ENCODE measurements around the gene TOP2A. TPM values are rescaled to one million over a fixed set of nuclear protein-coding genes. Genes with fewer than 3 reads are reported as not detected.

The TOP2A gene
- total RNA-seq, 1 donor from 2014 or later: 41.9 TPM

- no peaks in the 10 kb centered on the region for H3K27me3 Mint-ChIP-seq (ENCODE audit: unreplicated experiment)
- peaks cover 84% of the 10 kb centered on the region for H3K4me1 Mint-ChIP-seq (ENCODE audit: unreplicated experiment)
- peaks cover 54% of the 10 kb centered on the region for H3K36me3 Mint-ChIP-seq (ENCODE audit: unreplicated experiment)
- no peak for DNase-seq (ENCODE audit: extremely low spot score, unreplicated experiment)
- no peaks in the 10 kb centered on the region for H3K9me3 Mint-ChIP-seq (ENCODE audit: unreplicated experiment)
- no peak overlapping the region for H3K4me3 Mint-ChIP-seq (ENCODE audit: unreplicated experiment)
- peak overlapping the region; percentile 89 for H3K27ac Mint-ChIP-seq (ENCODE audit: unreplicated experiment)
- TF ChIP-seq CTCF (IDR thresholded peaks at IDR 0.05): no peak
Measured at GRCh38 chr17:40456396-40456951, 38.8 kb upstream of the TOP2A start.

GRCh38 chr17:40454613-40454995 is 36.9 kb upstream of the TOP2A start:
- TF ChIP-seq CTCF (IDR thresholded peaks at IDR 0.05): no peak
- Mint-ChIP-seq H3K9me3 (ENCODE audit: unreplicated experiment) (no peaks in the 10 kb centered on the region), H3K4me1 (ENCODE audit: unreplicated experiment) (peaks cover 88% of the 10 kb centered on the region), H3K27ac (ENCODE audit: unreplicated experiment) (peak overlapping the region; percentile 35), H3K36me3 (ENCODE audit: unreplicated experiment) (peaks cover 59% of the 10 kb centered on the region), H3K4me3 (ENCODE audit: unreplicated experiment) (no peak overlapping the region), H3K27me3 (ENCODE audit: unreplicated experiment) (no peaks in the 10 kb centered on the region)
- DNase-seq (ENCODE audit: extremely low spot score, unreplicated experiment): no peak

- Mint-ChIP-seq H3K36me3 (ENCODE audit: unreplicated experiment) (peaks cover 57% of the 10 kb centered on the region), H3K27me3 (ENCODE audit: unreplicated experiment) (no peaks in the 10 kb centered on the region), H3K27ac (ENCODE audit: unreplicated experiment) (peak overlapping the region; percentile 35), H3K9me3 (ENCODE audit: unreplicated experiment) (no peaks in the 10 kb centered on the region), H3K4me1 (ENCODE audit: unreplicated experiment) (peaks cover 88% of the 10 kb centered on the region), H3K4me3 (ENCODE audit: unreplicated experiment) (no peak overlapping the region)
- no peak for TF ChIP-seq CTCF (IDR thresholded peaks at IDR 0.05)
- DNase-seq (ENCODE audit: extremely low spot score, unreplicated experiment): no peak
Measured at GRCh38 chr17:40453881-40454612, 36.4 kb upstream of the TOP2A start.

GRCh38 chr17:40452921-40453378 is 35.3 kb upstream of the TOP2A start:
- no peaks in the 10 kb centered on the region for H3K27me3 Mint-ChIP-seq (ENCODE audit: unreplicated experiment)
- H3K36me3 Mint-ChIP-seq (ENCODE audit: unreplicated experiment): peaks cover 59% of the 10 kb centered on the region
- TF ChIP-seq CTCF (IDR thresholded peaks at IDR 0.05): no peak
- peaks cover 88% of the 10 kb centered on the region for H3K4me1 Mint-ChIP-seq (ENCODE audit: unreplicated experiment)
- no peak for DNase-seq (ENCODE audit: extremely low spot score, unreplicated experiment)
- H3K27ac Mint-ChIP-seq (ENCODE audit: unreplicated experiment): peak overlapping the region; percentile 88
- H3K9me3 Mint-ChIP-seq (ENCODE audit: unreplicated experiment): no peaks in the 10 kb centered on the region
- peak overlapping the region; percentile 32 for H3K4me3 Mint-ChIP-seq (ENCODE audit: unreplicated experiment)

GRCh38 chr17:40452216-40452787 is 34.6 kb upstream of the TOP2A start:
- no peaks in the 10 kb centered on the region for H3K9me3 Mint-ChIP-seq (ENCODE audit: unreplicated experiment)
- no peak for TF ChIP-seq CTCF (IDR thresholded peaks at IDR 0.05)
- no peak for DNase-seq (ENCODE audit: extremely low spot score, unreplicated experiment)
- H3K4me1 Mint-ChIP-seq (ENCODE audit: unreplicated experiment): peaks cover 88% of the 10 kb centered on the region
- H3K27me3 Mint-ChIP-seq (ENCODE audit: unreplicated experiment): no peaks in the 10 kb centered on the region
- peak overlapping the region; percentile 63 for H3K4me3 Mint-ChIP-seq (ENCODE audit: unreplicated experiment)
- peak overlapping the region; percentile 88 for H3K27ac Mint-ChIP-seq (ENCODE audit: unreplicated experiment)
- peaks cover 59% of the 10 kb centered on the region for H3K36me3 Mint-ChIP-seq (ENCODE audit: unreplicated experiment)
